GM13976 (cell line): ENCODE data around the gene COBL.

Source experiments
- DNase-seq: peaks from one replicate; pipeline ENCODE4 v3.0.0; 2012; ENCODE audit warnings: low spot score
- in situ Hi-C: fragments of 300-500 bp; cut with MboI; formaldehyde crosslinking; loops from one replicate; pipeline ENCODE4 v1.12.0; 2022; ENCODE audit warnings: low sequenced_read_pairs, mixed read lengths, inconsistent platforms; ENCODE audit not compliant: unreplicated experiment
- TF ChIP-seq, protein P1 (sequence below): IDR thresholded peaks from 2 replicates; pipeline ENCODE4 v1.5.1; 2012; ENCODE audit warnings: borderline replicate concordance, mild to moderate bottlenecking; ENCODE audit not compliant: insufficient read depth; ENCODE audit errors: extremely low read depth, missing control alignments, control extremely low read depth

COBL gene

DNA sequence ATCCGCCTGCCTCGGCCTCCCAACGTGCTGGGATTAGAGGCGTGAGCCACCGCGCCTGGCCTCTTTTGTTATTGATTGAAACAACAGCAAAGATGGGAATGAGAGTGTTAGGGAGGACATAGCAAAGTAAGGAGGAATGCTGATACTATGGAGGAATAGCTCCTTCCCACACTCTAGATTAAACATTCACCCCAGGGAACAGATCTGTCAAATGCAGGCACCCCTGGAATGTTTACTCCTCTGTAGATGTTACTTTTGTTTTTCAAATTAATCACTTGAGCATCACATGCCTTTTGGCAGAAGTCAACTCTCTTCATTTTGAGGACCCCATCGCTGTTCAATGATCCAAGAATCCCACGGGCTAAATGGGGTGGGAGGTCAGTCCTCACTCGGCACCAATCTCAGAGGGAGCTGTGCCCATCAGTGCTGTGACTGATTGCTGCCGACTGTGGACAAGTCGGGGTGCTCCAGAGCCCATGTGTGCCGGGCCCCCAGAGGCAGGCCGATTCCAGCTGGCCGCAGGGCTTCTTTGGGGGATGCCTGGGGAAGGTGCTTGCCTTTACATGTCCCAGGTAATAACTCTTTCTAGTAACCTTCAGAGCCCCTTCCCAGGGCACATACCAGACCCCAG lies 10.2 kb upstream of the COBL start:
- in situ Hi-C loops: no loop called here
- TF ChIP-seq, protein P1, sequence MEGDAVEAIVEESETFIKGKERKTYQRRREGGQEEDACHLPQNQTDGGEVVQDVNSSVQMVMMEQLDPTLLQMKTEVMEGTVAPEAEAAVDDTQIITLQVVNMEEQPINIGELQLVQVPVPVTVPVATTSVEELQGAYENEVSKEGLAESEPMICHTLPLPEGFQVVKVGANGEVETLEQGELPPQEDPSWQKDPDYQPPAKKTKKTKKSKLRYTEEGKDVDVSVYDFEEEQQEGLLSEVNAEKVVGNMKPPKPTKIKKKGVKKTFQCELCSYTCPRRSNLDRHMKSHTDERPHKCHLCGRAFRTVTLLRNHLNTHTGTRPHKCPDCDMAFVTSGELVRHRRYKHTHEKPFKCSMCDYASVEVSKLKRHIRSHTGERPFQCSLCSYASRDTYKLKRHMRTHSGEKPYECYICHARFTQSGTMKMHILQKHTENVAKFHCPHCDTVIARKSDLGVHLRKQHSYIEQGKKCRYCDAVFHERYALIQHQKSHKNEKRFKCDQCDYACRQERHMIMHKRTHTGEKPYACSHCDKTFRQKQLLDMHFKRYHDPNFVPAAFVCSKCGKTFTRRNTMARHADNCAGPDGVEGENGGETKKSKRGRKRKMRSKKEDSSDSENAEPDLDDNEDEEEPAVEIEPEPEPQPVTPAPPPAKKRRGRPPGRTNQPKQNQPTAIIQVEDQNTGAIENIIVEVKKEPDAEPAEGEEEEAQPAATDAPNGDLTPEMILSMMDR: no peak
- no peak for DNase-seq

GRCh38 chr7:51325908-51326307 lies 9.3 kb upstream of the COBL start:
- in situ Hi-C loops: no loop called here
- TF ChIP-seq, protein P1: no peak

GRCh38 chr7:51325261-51325676 lies 8.7 kb upstream of the COBL start:
- DNase-seq: no peak
- in situ Hi-C loops: no loop called here
- TF ChIP-seq, protein P1: no peak

More at GRCh38 chr7:51325908-51326307, 9.3 kb upstream of the COBL start:
- no peak for DNase-seq

DNA sequence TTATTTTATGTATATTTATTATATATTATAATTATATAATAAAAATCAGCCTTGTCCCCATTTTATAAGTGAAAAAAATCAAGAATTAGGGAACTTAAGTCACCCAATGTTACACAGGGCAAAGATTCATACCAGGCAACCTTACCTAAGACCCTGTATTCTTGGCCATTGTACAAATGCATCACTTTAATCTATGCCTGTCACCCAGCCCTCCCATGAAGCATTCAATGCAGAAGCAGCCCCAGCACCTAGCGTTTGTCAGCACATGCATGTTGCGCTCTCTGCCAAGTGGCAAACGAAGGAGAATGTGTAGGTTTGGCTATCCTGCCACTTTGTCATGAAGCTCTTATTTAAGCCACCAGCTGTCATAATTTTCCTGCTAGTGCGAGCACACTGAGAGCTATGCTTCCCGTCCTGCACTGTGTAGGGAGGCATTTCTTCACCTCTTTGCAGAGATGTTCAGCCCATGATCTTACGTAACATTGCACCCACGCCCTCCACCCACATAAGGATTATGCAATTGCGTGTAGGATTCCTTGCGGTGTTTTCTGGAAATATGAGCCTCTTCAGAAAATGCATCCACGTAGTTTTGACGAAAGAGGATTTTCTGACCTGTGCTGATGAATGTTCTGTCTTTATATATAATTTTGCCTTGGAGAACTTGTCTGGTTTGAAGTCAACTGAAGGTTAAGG lies 7.7 kb upstream of the COBL start:
- TF ChIP-seq, protein P1: no peak
- in situ Hi-C loops: no loop called here
- DNase-seq: no peak

GRCh38 chr7:51321961-51322515 lies 5.4 kb upstream of the COBL start:
- TF ChIP-seq, protein P1: no peak
- DNase-seq: no peak
- in situ Hi-C loops: no loop called here

DNA sequence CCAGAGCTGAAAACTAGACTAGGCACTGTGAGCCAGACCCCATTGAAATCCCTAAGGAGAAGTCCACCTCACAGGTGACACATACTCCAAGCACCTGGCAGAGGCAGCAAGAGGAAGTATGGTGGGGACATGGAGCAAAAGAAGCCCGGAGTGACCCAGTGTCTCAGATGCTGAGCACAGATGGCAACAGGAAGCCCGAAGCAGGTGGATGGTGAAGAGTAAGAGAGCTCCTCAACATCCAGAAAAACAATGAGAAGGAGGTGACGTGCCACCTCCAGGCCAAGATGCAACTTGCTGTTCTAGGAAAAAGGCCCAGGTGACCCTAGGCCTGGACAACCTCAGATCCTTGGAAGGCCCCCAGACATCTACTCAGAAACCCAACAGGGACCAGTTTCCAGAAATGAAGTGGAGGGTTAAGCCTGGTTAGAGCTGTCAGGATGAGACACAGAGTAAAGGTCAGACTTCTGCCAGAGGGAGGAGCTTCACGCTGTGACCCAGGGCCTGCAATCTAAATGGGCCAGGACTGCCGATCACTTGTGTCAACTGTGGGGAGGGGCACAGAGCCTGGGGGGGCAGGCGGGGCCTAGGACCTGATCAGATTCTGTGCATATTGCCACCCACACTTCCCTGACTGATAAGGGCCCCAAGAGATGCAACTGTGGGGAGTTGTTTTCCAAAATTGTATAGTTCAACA lies 2.4 kb upstream of the COBL start:
- DNase-seq: no peak
- in situ Hi-C loops: no loop called here
- TF ChIP-seq, protein P1: no peak
